HG03469 (cell line): ENCODE results near the gene GLI3.

Experiments
- ATAC-seq: cut with Tn5 transposase; IDR thresholded peaks from one replicate; pipeline ENCODE4 v1.9.1; 2021; ENCODE audit warnings: mild to moderate bottlenecking, moderate library complexity, moderate number of reproducible peaks; ENCODE audit not compliant: unreplicated experiment

Gene GLI3

GRCh38 chr7:42108803-42109528 is 128.0 kb downstream of the GLI3 start:
- no peak for ATAC-seq

GRCh38 chr7:42107484-42108240 is 129.3 kb downstream of the GLI3 start:
- ATAC-seq, result no peak

- no peak for ATAC-seq
Measured at GRCh38 chr7:42106562-42106961, 130.4 kb downstream of the GLI3 start.

- ATAC-seq, result no peak
Measured at GRCh38 chr7:42105554-42106358, 131.3 kb downstream of the GLI3 start.

GRCh38 chr7:42104694-42105093 is 132.3 kb downstream of the GLI3 start:
- no peak for ATAC-seq

GRCh38 chr7:42104231-42104630 is 132.8 kb downstream of the GLI3 start:
- ATAC-seq, result no peak

GRCh38 chr7:42103456-42103855 is 133.6 kb downstream of the GLI3 start:
- ATAC-seq, result no peak

- ATAC-seq, result no peak
Measured at GRCh38 chr7:42103020-42103419, 134.0 kb downstream of the GLI3 start.

- no peak for ATAC-seq
Measured at GRCh38 chr7:42102301-42102700, 134.7 kb downstream of the GLI3 start.

- ATAC-seq, result no peak
Measured at GRCh38 chr7:42100156-42100508, 136.9 kb downstream of the GLI3 start.

- no peak for ATAC-seq
Measured at GRCh38 chr7:42099470-42100155, 137.4 kb downstream of the GLI3 start.

GRCh38 chr7:42099066-42099465 is 137.9 kb downstream of the GLI3 start:
- ATAC-seq, result no peak

GRCh38 chr7:42097752-42098151 is 139.3 kb downstream of the GLI3 start:
- ATAC-seq, result no peak

GRCh38 chr7:42096681-42097561 is 140.1 kb downstream of the GLI3 start:
- ATAC-seq, result no peak

- no peak for ATAC-seq
Measured at GRCh38 chr7:42096268-42096667, 140.7 kb downstream of the GLI3 start.

GRCh38 chr7:42095791-42096190 is 141.2 kb downstream of the GLI3 start:
- ATAC-seq, result no peak

GRCh38 chr7:42093349-42093905 is 143.6 kb downstream of the GLI3 start:
- ATAC-seq, result no peak

GRCh38 chr7:42091461-42092291 is 145.3 kb downstream of the GLI3 start:
- no peak for ATAC-seq

GRCh38 chr7:42090806-42091205 is 146.2 kb downstream of the GLI3 start:
- no peak for ATAC-seq
